NCI-H748 (cell line): ENCODE data around the gene ZCRB1.
"Not testable (repeated sequence)": the region's sequence is repeated elsewhere in the genome, so short reads cannot be mapped to it uniquely, and the experiment has no call there.

Source experiments
- DNase-seq: peaks from one replicate; lab custom pipeline; 2025; ENCODE audit not compliant: unreplicated experiment; lab: John Stamatoyannopoulos, UW

The ZCRB1 gene

DNA sequence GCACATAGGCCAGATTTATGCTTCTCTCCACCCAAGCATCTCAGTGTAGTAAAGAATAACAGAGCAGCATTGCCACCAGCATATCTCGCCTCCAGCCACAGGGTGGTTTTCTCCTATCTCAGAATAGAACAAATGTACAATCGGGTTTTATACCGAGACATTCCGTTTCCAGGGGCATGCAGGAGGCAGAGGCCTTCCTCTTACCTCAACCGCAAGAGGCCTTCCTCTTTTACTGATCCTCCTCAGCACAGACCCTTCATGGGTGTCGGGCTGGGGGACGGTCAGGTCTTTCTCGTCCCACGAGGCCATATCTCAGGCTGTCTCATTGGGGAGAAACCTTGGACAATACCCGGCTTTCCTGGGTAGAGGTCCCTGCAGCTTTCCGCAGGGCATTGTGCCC is 4.2 kb upstream of the ZCRB1 start:
- not testable (repeated sequence) for DNase-seq

DNA sequence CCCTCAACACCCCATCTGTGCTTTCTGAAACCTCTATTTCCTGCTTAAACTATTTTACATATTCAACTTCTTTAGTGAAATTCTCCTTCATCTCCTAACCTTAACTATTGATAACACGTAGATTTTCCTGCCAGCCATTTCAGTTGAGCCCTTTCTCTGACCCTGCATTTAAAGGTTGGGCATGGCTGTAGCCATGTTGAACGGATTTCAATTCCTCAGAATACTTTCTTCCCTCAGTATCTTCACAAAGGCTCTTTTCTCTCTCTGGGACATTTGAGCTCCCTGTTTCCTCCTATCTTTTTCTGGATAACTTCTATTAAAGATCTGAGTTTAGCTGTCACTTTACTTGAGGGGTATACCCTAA is 1.3 kb upstream of the ZCRB1 start:
- no peak for DNase-seq

DNA sequence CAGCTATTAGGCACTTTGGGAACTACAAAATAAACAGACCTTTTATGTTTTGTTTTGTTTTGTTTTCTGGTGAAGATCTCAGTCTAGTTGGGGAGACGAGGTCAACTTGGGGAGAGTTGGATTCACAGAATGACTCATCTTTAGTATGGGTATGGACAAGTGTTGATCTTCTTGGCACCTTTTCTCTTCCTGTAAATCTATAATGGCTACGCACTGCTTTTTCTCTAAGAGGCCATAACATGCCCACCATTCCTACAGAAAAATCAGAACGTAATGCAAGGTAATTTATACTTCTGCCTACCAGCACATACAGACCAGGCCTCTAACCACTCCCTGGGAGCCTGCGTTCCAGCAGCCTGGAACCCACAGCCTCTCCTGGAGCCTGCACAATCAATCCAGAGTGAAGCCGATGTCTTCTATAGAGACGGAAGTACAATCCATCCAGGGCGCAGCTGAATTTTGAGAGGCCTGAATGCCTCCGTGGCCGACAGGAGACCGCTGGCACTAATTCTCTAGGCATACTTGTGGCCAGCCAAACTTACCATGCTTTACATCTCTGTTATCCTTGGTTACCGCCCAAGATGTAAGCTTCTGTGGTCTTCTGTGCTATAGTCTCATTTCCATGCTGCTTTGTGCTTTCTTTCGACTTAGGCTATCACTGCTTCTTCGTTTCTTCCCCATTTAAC is 790 bp upstream of the ZCRB1 start:
- peak; percentile 41 for DNase-seq

DNA sequence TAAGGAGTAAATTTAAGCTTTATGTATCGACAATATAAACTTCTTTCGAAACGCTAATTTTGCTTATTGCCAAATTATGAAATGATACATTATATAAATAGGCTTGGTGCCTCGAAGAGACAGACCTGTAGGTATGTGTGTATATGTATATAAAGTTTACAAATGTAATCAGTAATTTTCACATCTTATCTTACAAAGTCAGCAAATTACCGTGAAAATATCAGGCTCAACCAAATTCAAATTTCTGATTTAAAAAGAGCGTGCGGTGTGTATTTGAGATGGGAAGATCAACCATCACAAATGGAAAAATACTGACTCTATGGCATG is 605 bp downstream of the ZCRB1 start:
- DNase-seq: no peak

DNA sequence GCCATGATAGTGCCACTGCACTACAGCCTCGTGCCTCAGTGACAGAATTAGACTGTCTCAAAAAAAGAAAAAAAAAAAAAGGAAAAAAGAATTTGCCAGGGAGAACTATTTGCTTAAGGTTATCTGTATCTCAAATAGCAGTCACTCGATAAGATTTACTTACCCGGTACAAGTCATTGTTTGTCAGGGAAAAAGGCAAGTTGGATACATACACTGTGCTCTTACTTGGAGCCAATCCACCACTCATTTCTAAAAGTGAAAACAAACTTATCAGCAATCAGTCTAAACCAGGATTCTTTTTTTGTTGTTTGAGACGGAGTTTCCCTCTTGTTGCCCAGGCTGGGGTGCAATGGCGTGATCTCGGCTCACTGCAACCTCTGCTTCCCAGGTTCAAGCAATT is 2.0 kb downstream of the ZCRB1 start:
- DNase-seq: no peak

DNA sequence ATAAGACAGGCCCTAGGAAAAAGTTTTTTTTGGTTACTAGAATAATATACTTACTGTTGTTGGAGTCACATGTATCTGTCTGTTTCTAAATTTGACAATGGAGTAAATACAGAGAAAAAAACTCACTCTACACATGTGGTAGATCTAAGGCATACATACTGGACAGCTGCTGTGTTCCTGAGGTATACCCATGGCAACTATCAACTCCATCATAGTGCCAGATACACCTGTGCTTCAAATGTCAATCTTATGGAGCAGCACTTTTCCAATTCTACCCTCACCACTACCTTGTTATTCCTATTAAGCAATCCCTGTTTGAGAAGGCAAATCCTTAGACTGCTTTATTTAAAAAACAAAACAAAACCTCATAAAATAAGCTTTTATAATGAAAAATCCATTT is 3.3 kb downstream of the ZCRB1 start:
- no peak for DNase-seq

DNA sequence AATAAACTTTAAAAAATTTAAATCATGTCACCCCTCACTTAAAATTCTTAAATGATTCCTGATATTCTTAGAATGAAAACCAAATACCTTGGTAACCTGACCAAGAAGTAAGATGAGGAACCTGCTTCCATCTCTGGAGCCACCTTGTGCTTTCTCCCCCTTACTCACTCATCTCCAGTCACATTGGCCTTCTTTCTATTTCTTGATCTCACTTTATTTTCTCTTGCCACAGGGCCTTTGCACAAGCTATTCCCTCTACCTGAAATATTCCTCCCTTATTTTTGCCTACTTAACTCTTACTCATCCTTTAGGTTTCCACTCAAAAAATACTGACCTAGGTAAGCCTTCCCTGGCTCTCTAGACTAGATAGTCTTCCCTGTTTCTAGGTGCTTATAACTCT is 5.1 kb downstream of the ZCRB1 start:
- DNase-seq: no peak

DNA sequence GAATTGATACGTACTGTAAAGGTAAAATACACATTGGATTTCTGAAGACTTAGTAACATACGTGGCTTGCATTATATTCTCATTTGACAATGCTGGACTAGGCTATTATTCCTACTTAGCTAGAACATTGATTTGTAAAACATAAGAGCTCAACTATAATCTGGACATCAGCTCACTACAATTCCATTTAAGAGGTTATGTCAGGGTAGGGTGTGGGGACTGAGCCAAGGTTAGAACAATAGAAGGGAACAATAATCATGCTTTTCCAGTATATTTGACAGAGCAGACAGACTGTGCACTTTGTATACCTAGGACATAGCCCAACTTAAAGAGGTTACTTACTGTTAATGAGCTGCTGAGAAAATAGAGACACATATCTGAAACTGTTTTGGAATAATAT is 10.8 kb downstream of the ZCRB1 start:
- DNase-seq: no peak

DNA sequence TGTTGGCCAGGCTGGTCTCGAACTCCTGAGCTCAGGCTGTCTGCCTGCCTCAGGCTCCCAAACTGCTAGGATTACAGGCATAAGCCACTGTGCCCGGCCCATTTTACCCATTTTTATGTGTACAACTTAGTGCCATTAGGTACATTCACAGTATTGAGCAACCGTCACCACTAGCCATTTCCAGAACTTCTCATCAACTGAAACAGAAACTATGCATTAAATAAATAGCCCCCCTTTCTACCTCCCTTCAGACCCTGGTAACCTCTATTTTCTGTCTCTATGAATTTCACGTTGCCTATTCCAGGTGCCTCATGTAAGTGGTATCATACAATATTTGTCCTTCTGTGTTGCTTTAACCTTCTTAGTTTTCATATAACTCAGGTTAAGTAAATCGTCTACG is 15.9 kb downstream of the ZCRB1 start:
- no peak for DNase-seq

DNA sequence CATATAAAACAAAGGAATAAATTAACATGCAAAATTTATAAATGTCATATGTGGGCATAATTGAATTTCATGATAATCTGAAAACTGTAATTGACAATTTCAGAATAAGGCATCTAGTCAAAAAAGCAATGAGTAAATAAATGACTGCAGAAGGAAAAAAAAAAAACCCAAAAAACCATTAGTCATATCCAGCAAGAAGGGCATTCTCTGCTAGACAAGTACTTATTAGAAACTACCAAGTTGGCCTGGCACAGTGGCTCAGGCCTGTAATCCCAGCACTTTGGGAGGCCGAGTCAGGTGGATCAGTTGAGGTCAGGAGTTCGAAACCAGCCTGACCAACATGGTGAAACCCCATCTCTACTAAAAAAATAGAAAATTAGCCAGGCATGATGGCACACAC is 17.5 kb downstream of the ZCRB1 start:
- no peak for DNase-seq

DNA sequence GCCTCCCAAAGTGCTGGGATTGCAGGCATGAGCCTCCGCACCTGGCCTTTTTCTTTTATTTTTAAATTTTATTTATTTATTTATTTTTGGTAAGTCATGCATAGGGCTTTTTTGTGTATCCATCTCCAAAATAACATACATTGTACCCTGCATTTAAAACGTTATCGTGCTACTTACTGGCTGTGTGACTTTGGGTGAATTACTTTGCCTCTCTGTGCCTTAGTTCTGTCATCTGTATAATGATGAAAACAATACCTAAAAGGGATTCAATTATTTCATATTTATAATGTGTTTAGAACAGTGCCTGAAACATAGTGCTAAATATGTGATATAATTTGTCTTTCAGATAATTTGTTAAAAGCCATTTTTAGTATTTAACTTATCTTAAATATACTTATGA is 19.6 kb downstream of the ZCRB1 start:
- DNase-seq: no peak

DNA sequence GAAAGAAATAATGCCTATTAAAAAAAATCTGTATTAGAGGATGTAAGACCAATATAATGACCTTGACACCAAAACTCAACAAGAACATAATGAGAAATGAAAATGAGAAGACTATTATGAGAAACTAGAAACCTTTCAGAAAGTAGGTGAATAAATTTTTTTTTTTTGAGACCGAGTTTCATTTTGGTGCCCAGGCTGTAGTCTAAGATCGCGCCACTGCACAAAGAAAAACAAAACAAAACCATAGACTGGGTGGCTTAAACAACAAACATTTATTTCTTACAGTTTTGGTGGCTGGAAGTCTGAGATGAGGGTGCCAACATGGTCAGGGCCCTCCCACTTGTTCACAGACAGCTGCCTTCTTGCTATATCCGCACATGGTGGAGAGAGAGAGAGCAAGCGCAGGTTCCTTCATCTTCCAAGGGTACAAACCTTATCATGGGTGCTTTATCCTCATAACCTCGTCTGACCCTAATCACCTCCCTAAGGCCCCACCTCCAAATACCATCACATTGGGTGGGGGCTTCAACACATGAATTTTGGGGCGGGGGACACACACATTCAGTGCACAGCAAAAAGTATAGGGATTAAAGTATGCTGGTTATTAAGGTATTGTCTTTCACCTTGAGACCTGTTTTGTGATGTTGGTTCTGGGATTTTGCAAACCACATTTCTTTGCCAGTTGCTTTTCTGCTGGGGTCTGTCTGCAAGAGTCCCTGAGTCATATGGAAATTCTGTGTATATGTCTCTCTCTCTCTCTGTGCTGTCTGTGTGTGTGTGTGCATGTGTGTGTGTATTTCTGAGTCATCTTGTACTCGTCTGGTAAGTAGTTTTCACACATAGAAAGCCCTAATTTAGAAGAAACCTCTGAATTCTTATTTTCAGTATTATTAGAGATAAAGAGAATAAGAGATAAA is 26.2 kb downstream of the ZCRB1 start:
- DNase-seq: no peak

DNA sequence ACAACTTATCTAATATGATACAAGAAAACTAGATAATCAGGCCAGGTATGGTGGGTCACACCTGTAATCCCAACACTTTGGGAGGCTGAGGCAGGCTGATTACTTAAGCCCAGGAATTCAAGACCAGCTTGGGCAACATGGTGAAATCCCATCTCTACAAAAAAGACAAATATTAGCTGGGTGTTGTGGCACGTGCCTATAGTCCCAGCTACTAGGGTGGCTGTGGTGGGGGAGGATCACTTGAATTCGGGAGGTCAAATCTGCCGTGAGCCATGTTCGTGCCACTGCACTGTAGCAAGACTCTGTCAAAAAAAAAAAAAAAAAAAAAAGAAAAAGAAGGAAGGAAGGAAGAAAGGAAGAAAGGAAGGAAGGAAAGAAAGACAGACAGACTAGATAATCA is 27.0 kb downstream of the ZCRB1 start:
- DNase-seq: no peak

DNA sequence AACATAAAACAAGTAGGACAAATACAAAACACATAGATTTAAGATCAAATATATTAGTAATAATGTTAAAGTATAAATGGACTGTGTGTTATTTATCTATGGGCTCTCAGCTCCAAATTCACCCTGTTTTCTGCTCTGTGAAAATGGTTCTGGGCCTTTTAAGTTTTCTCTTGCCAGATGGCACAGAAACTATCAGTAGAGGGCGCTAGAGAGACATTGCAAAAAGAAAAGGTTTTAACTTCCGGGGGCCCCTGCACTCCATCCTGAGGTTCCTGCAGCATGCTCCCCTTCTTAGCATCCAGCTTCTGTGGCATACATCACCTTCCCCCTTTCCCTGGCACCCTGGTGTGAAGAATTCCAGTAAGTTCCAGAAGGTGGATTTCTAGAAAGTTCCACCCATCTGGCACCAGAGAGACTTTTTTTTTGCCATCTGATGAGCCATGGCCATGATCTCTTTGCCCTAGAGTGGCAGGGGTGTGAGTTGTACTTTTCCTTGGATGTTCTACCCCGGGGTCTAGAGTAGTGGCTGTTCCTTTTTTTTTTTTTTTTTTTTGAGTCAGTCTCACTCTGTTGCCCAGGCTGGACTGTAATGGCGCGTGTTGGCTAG is 29.3 kb downstream of the ZCRB1 start:
- DNase-seq: peak; percentile 60

DNA sequence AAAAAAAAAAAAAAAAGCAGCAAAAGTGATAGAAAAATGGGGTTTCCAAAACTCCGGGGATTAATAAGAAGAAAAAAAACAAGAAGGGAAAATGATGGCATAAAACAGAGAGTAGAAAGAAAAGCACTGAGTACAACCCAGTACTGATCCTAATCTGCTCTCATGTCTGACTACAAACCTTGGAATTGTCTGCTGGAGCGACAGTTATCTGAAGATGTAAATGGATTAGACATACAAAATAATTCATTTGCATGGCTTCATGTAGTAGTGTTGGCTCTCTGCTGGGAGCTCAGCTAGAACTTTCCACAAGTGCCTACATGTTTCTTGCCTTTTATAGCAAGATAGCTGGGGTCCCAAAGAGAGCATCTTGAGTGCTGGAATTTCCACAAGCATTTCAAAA is 34.2 kb downstream of the ZCRB1 start:
- no peak for DNase-seq

DNA sequence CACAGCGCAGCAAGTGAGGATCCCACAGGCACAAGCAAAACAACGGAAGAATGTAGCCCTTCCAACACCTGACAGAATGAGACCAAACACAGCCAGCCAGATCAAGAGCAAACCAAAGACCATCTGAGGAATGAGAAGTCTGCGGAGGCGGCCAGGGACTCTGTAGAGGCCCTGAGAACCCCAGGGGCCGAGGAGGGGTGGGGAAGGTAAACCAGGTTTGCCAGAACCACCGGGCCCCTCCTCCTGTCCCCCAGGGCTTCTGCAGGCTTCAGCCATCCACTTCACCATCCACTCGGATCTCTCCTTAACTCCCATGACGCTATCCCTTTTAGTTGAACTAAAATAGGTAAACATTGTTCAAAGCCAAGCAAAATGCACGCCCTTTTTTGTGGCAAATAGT is 37.4 kb downstream of the ZCRB1 start:
- no peak for DNase-seq

DNA sequence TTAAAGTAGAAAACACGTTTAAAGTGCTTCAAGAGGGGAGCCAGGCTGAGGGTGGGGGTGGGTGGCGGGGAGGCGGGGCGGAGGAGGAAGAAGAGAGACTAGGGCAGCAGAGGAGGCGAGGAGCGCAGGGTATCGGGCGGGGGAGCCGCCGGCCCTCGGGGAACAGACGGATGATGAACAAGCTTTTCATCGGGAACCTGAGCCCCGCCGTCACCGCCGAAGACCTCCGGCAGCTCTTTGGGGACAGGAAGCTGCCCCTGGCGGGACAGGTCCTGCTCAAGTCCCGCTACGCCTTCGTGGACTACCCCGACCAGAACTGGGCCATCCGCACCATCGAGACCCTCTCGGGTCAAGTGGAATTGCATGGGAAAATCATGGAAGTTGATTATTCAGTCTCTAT is 39.2 kb downstream of the ZCRB1 start:
- no peak for DNase-seq

DNA sequence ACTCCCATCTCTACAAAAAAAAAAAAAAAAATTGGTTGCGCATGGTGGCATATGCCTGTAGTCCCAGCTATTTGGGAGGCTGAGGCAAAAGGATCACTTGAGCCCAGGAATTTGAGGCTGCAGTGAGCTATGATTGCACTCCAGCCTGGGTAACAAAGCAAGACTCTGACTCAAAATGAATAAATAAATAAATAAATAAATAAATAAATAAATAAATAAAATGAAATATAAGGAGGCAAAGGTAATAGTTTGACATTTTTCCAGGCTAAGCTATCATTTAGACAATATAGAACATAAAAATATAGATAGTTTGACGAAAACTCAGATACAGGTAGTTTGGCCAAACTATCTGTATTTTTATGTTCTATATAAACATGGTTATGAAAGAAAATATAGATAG is 40.5 kb downstream of the ZCRB1 start:
- no peak for DNase-seq

DNA sequence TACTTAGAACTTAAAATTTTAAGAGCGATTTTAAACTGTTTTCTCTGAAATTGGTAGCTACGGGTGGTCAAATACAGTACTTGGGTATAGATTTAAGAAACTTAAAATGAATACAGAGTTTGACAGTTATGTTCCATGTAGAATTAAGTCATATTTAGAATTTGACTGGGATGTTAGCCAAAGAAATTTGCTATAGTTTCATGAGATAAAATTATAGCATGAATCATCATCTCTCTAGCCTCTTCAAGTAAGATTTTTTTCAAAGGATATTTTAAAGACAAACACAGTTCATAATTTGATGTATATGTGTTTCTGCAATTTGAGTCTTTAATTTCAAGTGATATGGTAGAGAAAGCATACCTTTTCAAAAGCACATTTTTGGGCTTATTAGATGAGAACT is 41.0 kb downstream of the ZCRB1 start:
- no peak for DNase-seq

DNA sequence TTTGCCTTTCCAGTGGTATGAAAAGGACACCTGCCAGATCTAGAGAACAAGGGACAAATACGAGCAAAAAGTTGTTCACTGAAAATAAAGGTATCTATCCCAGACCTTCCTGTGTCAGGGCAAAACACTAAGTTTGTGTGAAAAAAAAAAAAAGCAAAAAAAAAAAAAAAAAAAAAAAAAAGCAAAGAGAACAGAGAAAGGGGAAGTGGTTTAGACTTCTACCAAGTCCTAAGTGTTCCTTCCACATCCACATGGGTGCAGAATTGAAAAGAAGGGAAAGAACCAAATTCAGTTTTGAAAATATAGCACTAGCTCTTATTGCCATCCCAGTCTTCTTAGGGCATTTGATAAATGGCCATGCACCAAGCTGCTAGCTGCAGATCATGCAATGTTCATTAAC is 41.7 kb downstream of the ZCRB1 start:
- DNase-seq: no peak

DNA sequence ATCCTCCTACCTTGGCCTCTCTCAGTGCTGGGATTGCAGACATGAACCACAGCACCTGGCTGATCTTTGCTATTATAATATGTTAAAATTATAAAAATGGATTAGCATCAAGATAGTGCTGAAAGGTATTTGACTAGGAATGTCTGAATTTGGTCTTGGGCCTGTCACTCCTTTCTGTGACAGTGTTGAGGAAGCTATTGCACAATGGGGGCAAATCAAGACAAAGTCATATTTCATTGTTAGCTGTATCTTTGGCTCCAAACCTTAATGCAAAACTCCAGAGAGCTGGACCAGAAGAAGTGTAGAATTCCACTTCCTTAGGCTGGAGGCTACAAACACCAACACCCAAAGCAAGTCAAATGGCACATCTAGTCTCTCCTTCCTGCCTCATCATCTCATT is 42.2 kb downstream of the ZCRB1 start:
- no peak for DNase-seq

DNA sequence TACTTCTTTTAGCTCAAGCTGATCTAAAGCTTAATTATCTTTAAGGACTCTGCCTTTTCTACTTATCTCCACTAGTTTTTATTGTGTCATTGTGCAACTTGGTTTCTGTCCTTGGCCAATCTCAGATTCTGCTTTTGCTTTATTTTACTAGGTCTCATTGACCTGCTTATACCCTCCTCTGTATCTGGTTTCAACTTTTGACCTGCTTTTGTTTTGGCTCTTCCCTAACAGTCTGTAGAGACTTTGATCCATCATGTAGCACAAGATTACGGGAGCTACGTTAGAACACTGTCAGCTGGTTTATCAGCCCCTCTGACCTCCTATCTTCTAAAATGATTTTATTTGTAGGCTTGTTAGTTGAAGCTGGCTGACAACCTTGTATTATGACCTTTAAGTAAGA is 43.6 kb downstream of the ZCRB1 start:
- no peak for DNase-seq
